ENCODE data around the gene TUBA4A.

DNA sequence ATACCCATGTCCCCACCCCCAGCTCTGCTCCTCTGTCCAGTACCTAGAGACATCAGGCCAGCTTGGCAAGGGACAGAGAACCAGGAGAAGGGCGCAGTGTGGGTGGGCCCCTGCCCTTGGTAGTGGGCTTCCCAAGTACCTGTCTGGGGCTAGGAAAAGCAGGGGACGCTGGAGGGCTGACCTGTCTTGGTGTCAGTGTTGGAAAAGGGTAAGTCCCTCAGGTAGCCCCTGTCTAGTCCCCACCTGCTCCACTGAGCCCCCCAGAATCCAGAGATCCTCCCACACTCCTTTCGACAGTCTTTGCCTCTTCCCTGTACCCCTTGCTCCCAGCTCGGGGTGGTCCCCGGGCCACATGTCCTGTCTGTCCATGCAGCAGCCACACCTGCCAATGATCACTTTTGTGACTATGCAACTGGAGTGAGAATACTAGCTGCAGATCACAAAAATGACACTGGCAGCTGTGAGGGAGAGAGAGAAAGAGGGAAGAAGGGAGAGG, 40.1 kb upstream of the TUBA4A start:
- TF ChIP-seq, protein P1, sequence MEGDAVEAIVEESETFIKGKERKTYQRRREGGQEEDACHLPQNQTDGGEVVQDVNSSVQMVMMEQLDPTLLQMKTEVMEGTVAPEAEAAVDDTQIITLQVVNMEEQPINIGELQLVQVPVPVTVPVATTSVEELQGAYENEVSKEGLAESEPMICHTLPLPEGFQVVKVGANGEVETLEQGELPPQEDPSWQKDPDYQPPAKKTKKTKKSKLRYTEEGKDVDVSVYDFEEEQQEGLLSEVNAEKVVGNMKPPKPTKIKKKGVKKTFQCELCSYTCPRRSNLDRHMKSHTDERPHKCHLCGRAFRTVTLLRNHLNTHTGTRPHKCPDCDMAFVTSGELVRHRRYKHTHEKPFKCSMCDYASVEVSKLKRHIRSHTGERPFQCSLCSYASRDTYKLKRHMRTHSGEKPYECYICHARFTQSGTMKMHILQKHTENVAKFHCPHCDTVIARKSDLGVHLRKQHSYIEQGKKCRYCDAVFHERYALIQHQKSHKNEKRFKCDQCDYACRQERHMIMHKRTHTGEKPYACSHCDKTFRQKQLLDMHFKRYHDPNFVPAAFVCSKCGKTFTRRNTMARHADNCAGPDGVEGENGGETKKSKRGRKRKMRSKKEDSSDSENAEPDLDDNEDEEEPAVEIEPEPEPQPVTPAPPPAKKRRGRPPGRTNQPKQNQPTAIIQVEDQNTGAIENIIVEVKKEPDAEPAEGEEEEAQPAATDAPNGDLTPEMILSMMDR (IDR thresholded peaks at IDR 0.05): no peak
- TF ChIP-seq POLR2AphosphoS5 (IDR thresholded peaks at IDR 0.05) (no peak), POLR2A (IDR thresholded peaks at IDR 0.05) (no peak)
